ENCODE results near the gene HDAC6.

GRCh38 chrX:48802905-48803200 is 986 bp downstream of the HDAC6 start:
- TF ChIP-seq CTCF (IDR thresholded peaks at IDR 0.05), result no peak
- TF ChIP-seq POLR2A (IDR thresholded peaks at IDR 0.05), result no peak

Measured in Peyer's patch (tissue), 4 donors.